ENCODE data around the gene KLRF2. TPM values are rescaled to one million over a fixed set of nuclear protein-coding genes. Genes with fewer than 3 reads are reported as not detected.

KLRF2 gene
- total and polyA plus RNA-seq, 2 of the 8 experiments (the other 6 are each of a cell fraction or from before 2014, with no cell fraction given) = not detected

DNA sequence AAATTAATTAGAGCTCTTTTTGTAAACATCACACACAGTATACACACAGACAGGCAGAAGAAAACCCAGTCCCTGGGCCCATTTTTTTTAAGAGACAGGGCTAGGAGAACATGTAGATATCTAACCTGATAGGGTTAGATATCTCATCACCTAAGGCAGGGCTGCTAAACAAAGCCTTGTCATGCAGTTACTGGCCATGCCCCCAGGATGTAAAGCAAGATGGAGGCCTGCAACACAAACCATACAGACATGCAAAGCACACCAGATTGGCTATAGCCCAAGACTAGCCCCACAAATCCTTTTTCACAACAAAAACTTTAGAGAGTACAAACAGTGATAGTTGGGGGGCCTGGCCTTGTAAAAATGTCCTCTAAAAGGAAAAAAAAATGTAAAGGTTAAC, 30.4 kb downstream of the KLRF2 start:
- Histone ChIP-seq H3K4ac (replicated peaks; ENCODE audit: insufficient read length, low read depth, low read length) (no peak overlapping the region), H3K23me2 (ENCODE audit: low read depth, low read length) (no peaks in the 10 kb centered on the region; the same call in 1 of the 2 replicates), H3K9me3 (ENCODE audit: insufficient read depth in 2 of 2, low read depth in 1 of 2, low read length in 1 of 2) (no peaks in the 10 kb centered on the region; a peak in 1 of 4 replicates), H3K79me2 (ENCODE audit: control insufficient read depth in 1 of 2, insufficient read depth in 2 of 2, low read length in 2 of 2) (peaks cover 0 to 42% of the 10 kb centered on the region in 2 experiments; a peak in 2 of 4 replicates), H2BK5ac (ENCODE audit: low read depth, low read length) (peak overlapping the region; percentile 97), H2BK20ac (ENCODE audit: low read length) (peak overlapping the region; percentile 86; the same call in 1 of the 2 replicates), H2BK15ac (ENCODE audit: low read length) (no peak overlapping the region), H4K5ac (ENCODE audit: insufficient read length, low read depth, low read length) (no peak overlapping the region), H3K18ac (ENCODE audit: extremely low read depth, low read length) (no peak overlapping the region), H4K91ac (replicated peaks; ENCODE audit: insufficient read length, low read length) (no peak overlapping the region), H3K4me1 (replicated peaks in 1 of 4; ENCODE audit: control insufficient read depth in 3 of 4, insufficient read depth in 4 of 4, low read length in 3 of 4) (peaks cover 0 to 9% (median 4%) of the 10 kb centered on the region in 4 experiments; a peak in 3 of 7 replicates), H3K23ac (ENCODE audit: insufficient read length) (no peak overlapping the region), H3K27ac (ENCODE audit: low read depth, low read length) (peak overlapping the region; percentile 99), H3K27me3 (replicated peaks in 1 of 4; ENCODE audit: control insufficient read depth in 3 of 4, extremely low read depth in 1 of 4, insufficient read depth in 3 of 4, low read length in 3 of 4) (no peaks in the 10 kb centered on the region), H2AFZ (ENCODE audit: low read length) (no peak overlapping the region), H3K4me2 (ENCODE audit: insufficient read depth in 1 of 2, low read depth in 2 of 2, low read length in 2 of 2) (no peak overlapping the region; a peak in 1 of 4 replicates), H3K9ac (replicated peaks in 1 of 4; ENCODE audit: extremely low read depth in 1 of 4, low read depth in 3 of 4, low read length in 3 of 4) (peak overlapping the region in 1 of 4 experiments; percentile 15; a peak in 2 of 7 replicates), H4K20me1 (replicated peaks in 1 of 2; ENCODE audit: control insufficient read depth in 1 of 2, insufficient read depth in 2 of 2, low read length in 2 of 2) (no peaks in the 10 kb centered on the region), H3K56ac (replicated peaks; ENCODE audit: insufficient read length, low read depth, low read length) (no peak overlapping the region), H2BK120ac (replicated peaks; ENCODE audit: low read depth, low read length) (no peak overlapping the region), H3K36me3 (ENCODE audit: control insufficient read depth in 2 of 4, insufficient read depth in 4 of 4, low read length in 3 of 4) (peaks cover 0 to 21% (median 8%) of the 10 kb centered on the region in 4 experiments; a peak in 4 of 8 replicates), H2BK12ac (ENCODE audit: low read depth, low read length) (no peak overlapping the region), H3K14ac (ENCODE audit: insufficient read length) (no peak overlapping the region), H3K4me3 (ENCODE audit: extremely low read depth in 1 of 4, insufficient read depth in 2 of 4, low read depth in 3 of 4, low read length in 4 of 4) (peak overlapping the region in 1 of 4 experiments; percentile 71; a peak in 1 of 8 replicates), H4K8ac (ENCODE audit: extremely low read depth, insufficient read depth, low read length) (no peak overlapping the region), H3K79me1 (ENCODE audit: low read depth, low read length) (no peaks in the 10 kb centered on the region), H2AK5ac (ENCODE audit: low read depth, low read length) (0 out of 2 replicates have a peak overlapping the region, but pooled peaks have one; percentile 75)
- FAIRE-seq (peak; percentile 50), DNase-seq (ENCODE audit: low read depth in 1 of 2, low spot score in 2 of 2) (no peak)
- CTCF ChIA-PET (ENCODE audit: partially characterized antibody) = interaction anchor here (0.6 to 1.7 kb wide), 5 partner anchors 8 to 161 kb away, joined by 3 to 5 read pairs (median 4); no protein-coding TSS in a partner anchor
- POLR2A ChIA-PET (ENCODE audit: partially characterized antibody) = interaction anchor here (0.7 to 1.7 kb wide), 10 partner anchors 10 to 197 kb away, joined by 3 to 11 read pairs (median 4); no protein-coding TSS in a partner anchor
- TF ChIP-seq SUZ12 (IDR thresholded peaks at IDR 0.05; ENCODE audit: low read length) (no peak), JUND (IDR thresholded peaks at IDR 0.05; ENCODE audit: low read length) (no peak), SP1 (IDR thresholded peaks at IDR 0.05; ENCODE audit: low read depth, low read length) (no peak), TAF1 (IDR thresholded peaks at IDR 0.05; ENCODE audit: low read depth, low read length) (no peak), POLR2A (IDR thresholded peaks at IDR 0.05; ENCODE audit: control extremely low read depth in 1 of 2, low read depth in 2 of 2, low read length in 2 of 2) (peak in 1 of 2 experiments; percentile 26; a peak in 1 of 3 replicates), YY1 (IDR thresholded peaks at IDR 0.05; ENCODE audit: low read depth, low read length) (peak; percentile 52; the same call in 1 of the 2 replicates), MAFK (IDR thresholded peaks at IDR 0.05; ENCODE audit: low read depth, low read length) (no peak), ASH2L (IDR thresholded peaks at IDR 0.05; ENCODE audit: low read length) (no peak), BCL11A (IDR thresholded peaks at IDR 0.05; ENCODE audit: low read depth in 2 of 2, low read length in 2 of 2) (no peak), SIX5 (IDR thresholded peaks at IDR 0.05; ENCODE audit: low read depth, low read length) (no peak), CBX8 (IDR thresholded peaks at IDR 0.05; ENCODE audit: borderline replicate concordance, low read depth, low read length) (no peak)
- TF ChIP-seq, protein P1, sequence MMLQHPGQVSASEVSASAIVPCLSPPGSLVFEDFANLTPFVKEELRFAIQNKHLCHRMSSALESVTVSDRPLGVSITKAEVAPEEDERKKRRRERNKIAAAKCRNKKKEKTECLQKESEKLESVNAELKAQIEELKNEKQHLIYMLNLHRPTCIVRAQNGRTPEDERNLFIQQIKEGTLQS (IDR thresholded peaks at IDR 0.05; ENCODE audit: insufficient read depth, low read depth, low read length) = no peak
